CD14-positive monocyte (primary cell): ENCODE results near the gene ROBO1. TPM values are rescaled to one million over a fixed set of nuclear protein-coding genes. Genes with fewer than 3 reads are reported as not detected.

Source experiments
- DNase-seq, 3 donors: peaks; one replicate each; pipeline ENCODE4 v3.0.0-alpha.2; 2011 to 2022
- H2AFZ ChIP-seq: 2 replicates; pipeline ENCODE4 v1.6.0; 2012; ENCODE audit warnings: mild to moderate bottlenecking, low read depth, low read length, inconsistent platforms; ENCODE audit not compliant: insufficient read depth, poor library complexity, severe bottlenecking
- H3K27ac ChIP-seq, 2 donors: 1 replicate in 1 of 2; 2 replicates in 1 of 2; pipeline ENCODE4 v1.5.1; 2012 to 2013; ENCODE audit warnings: low read length in 2 of 2, control low read depth in 1 of 2, inconsistent platforms in 1 of 2, low read depth in 1 of 2, mild to moderate bottlenecking in 1 of 2
- H3K27me3 ChIP-seq, 2 donors: one replicate each; pipeline versions ENCODE4 v1.6.0 to v1.6.1; 2011 to 2013; ENCODE audit warnings: low read length in 2 of 2; ENCODE audit not compliant: control insufficient read depth in 2 of 2, insufficient read depth in 2 of 2
- H3K36me3 ChIP-seq, 2 donors: replicated peaks in 1 of 2; 1 replicate in 1 of 2; 2 replicates in 1 of 2; pipeline versions ENCODE4 v1.5.1 to v1.6.1; 2012 to 2013; ENCODE audit warnings: low read length in 2 of 2, control low read depth in 1 of 2, inconsistent platforms in 1 of 2, mild to moderate bottlenecking in 1 of 2; ENCODE audit not compliant: insufficient read depth in 2 of 2, control insufficient read depth in 1 of 2
- H3K4me1 ChIP-seq, 2 donors: 1 replicate in 1 of 2; 2 replicates in 1 of 2; pipeline versions ENCODE4 v1.5.1 to v1.6.1; 2012 to 2013; ENCODE audit warnings: low read length in 2 of 2, control low read depth in 1 of 2, inconsistent platforms in 1 of 2, mild to moderate bottlenecking in 1 of 2, moderate library complexity in 1 of 2; ENCODE audit not compliant: insufficient read depth in 2 of 2, control insufficient read depth in 1 of 2
- H3K4me2 ChIP-seq: replicated peaks from 2 replicates; pipeline ENCODE3; 2012; ENCODE audit warnings: low read length, moderate library complexity, mild to moderate bottlenecking; ENCODE audit not compliant: poor library complexity, severe bottlenecking; ENCODE audit errors: extremely low read depth
- H3K4me3 ChIP-seq, 3 experiments: fragments of 200-600 bp in 1 of 3; sonication (generic) in 1 of 3; replicated peaks in 1 of 3; 1 replicate in 2 of 3; 2 replicates in 1 of 3; pipeline ENCODE4 v1.5.1; 2011 to 2013; ENCODE audit warnings: low read length in 3 of 3, mild to moderate bottlenecking in 3 of 3, control low read depth in 2 of 3, low read depth in 2 of 3, inconsistent platforms in 1 of 3, moderate library complexity in 1 of 3
- H3K79me2 ChIP-seq: 2 replicates; pipeline ENCODE4 v1.6.0; 2012; ENCODE audit warnings: mild to moderate bottlenecking, control low read depth, inconsistent platforms, low read length, moderate library complexity; ENCODE audit not compliant: insufficient read depth
- H3K9ac ChIP-seq: 2 replicates; pipeline ENCODE4 v1.6.0; 2017; ENCODE audit warnings: low read length, mild to moderate bottlenecking; ENCODE audit not compliant: insufficient read depth, poor library complexity, severe bottlenecking
- H3K9me3 ChIP-seq, 2 donors: replicated peaks in 1 of 2; 1 replicate in 1 of 2; 2 replicates in 1 of 2; pipeline versions ENCODE4 v1.5.1 to v1.6.1; 2012 to 2013; ENCODE audit warnings: low read length in 2 of 2, control low read depth in 1 of 2; ENCODE audit not compliant: control insufficient read depth in 1 of 2, insufficient read depth in 1 of 2
- H4K20me1 ChIP-seq: 2 replicates; pipeline ENCODE4 v1.6.0; 2012; ENCODE audit warnings: mild to moderate bottlenecking, low read length, control low read depth, moderate library complexity; ENCODE audit not compliant: insufficient read depth
- H3K27ac Mint-ChIP-seq, 7 donors: one replicate each; pipeline ENCODE4 v1.8.0; 2020; ENCODE audit warnings: mild to moderate bottlenecking in 7 of 7, mixed read lengths in 7 of 7, moderate library complexity in 6 of 7, inconsistent platforms in 2 of 7
- H3K27me3 Mint-ChIP-seq, 3 donors: one replicate each; pipeline ENCODE4 v1.8.0; 2021 to 2022; ENCODE audit warnings: low read depth in 3 of 3, mild to moderate bottlenecking in 3 of 3, mixed read lengths in 3 of 3, moderate library complexity in 3 of 3, inconsistent platforms in 1 of 3
- H3K36me3 Mint-ChIP-seq, 2 donors: one replicate each; pipeline ENCODE4 v1.8.0; 2020; ENCODE audit warnings: mixed read lengths in 2 of 2, inconsistent platforms in 1 of 2, mild to moderate bottlenecking in 1 of 2
- H3K4me1 Mint-ChIP-seq: one replicate; pipeline ENCODE4 v1.8.0; 2020; ENCODE audit warnings: mild to moderate bottlenecking, mixed read lengths
- H3K4me3 Mint-ChIP-seq, 2 donors: one replicate each; pipeline ENCODE4 v1.8.0; 2020; ENCODE audit warnings: mild to moderate bottlenecking in 2 of 2, mixed read lengths in 2 of 2, moderate library complexity in 1 of 2
- H3K9me3 Mint-ChIP-seq, 7 donors: one replicate each; pipeline ENCODE4 v1.8.0; 2020 to 2022; ENCODE audit warnings: mixed read lengths in 7 of 7, mild to moderate bottlenecking in 6 of 7, moderate library complexity in 6 of 7, inconsistent platforms in 2 of 7
- CTCF ChIP-seq: fragments of 200-600 bp; IDR thresholded peaks from one replicate; pipeline ENCODE4 v1.8.0; 2022; ENCODE audit warnings: antibody characterized with exemption, mild to moderate bottlenecking
- WGBS: methylation state at CpG from one replicate; pipeline ENCODE4 v1.1.5; 2013; ENCODE audit warnings: missing lambda C conversion rate; ENCODE audit not compliant: insufficient coverage; 5-methylcytosine and 5-hydroxymethylcytosine counted together
- intact Hi-C, 2 donors: fragments of 100-400 bp; cut with micrococcal nuclease; formaldehyde crosslinking; loops; one replicate each; pipeline versions ENCODE4 v1.15.0 to v1.15.1; 2023
- polyA plus RNA-seq, 3 donors: library from polyadenylated mRNA; depleted of rRNA in 1 of 3; unstranded in 2 of 3; stranded (reverse) in 1 of 3; fragments of 300-500 nt in 2 of 3; fragments of >200 nt in 1 of 3; fragmentation: Illumina TruSeq in 2 of 3; gene quantifications; 1 replicate in 2 of 3; 2 replicates in 1 of 3; pipeline ENCODE4 v1.2.3, GENCODE V29; 2012 to 2021

Gene ROBO1
- polyA plus RNA-seq, 3 donors: 0.09 to 0.10 TPM; not detected in 1

- no peak overlapping the region for H3K4me3 Mint-ChIP-seq
Observed at GRCh38 chr3:79551997-79552396, 215.8 kb downstream of the ROBO1 start.

GRCh38 chr3:79551321-79551892 lies 216.4 kb downstream of the ROBO1 start:
- Histone ChIP-seq H3K27ac (no peak overlapping the region), H2AFZ (no peak overlapping the region), H3K4me2 (no peak overlapping the region), H4K20me1 (no peaks in the 10 kb centered on the region), H3K27me3 (no peaks in the 10 kb centered on the region), H3K4me3 (no peak overlapping the region), H3K36me3 (no peaks in the 10 kb centered on the region), H3K9ac (no peak overlapping the region), H3K79me2 (no peaks in the 10 kb centered on the region), H3K9me3 (no peaks in the 10 kb centered on the region), H3K4me1 (no peaks in the 10 kb centered on the region)
- WGBS: 80% methylated on average over 2 of the region's 2 CpGs
- Mint-ChIP-seq H3K9me3 (no peaks in the 10 kb centered on the region), H3K4me1 (no peaks in the 10 kb centered on the region), H3K27ac (no peak overlapping the region), H3K27me3 (no peaks in the 10 kb centered on the region), H3K4me3 (no peak overlapping the region), H3K36me3 (no peaks in the 10 kb centered on the region)
- DNase-seq: no peak
- TF ChIP-seq CTCF: no peak
- intact Hi-C loops: no loop called here

More at GRCh38 chr3:79551997-79552396, 215.8 kb downstream of the ROBO1 start:
- Mint-ChIP-seq H3K36me3 (no peaks in the 10 kb centered on the region), H3K27me3 (no peaks in the 10 kb centered on the region), H3K4me1 (no peaks in the 10 kb centered on the region), H3K27ac (no peak overlapping the region), H3K9me3 (no peaks in the 10 kb centered on the region)
- H2AFZ ChIP-seq: no peak overlapping the region
- no peaks in the 10 kb centered on the region for H3K79me2 ChIP-seq
- no peaks in the 10 kb centered on the region for H3K9me3 ChIP-seq
- H3K4me1 ChIP-seq: no peaks in the 10 kb centered on the region
- H3K9ac ChIP-seq: no peak overlapping the region
- no peak overlapping the region for H3K4me3 ChIP-seq
- H3K4me2 ChIP-seq: no peak overlapping the region
- no peaks in the 10 kb centered on the region for H3K27me3 ChIP-seq
- H3K36me3 ChIP-seq: no peaks in the 10 kb centered on the region
- DNase-seq: no peak
- TF ChIP-seq CTCF: no peak
- H4K20me1 ChIP-seq: no peaks in the 10 kb centered on the region
- intact Hi-C loops: no loop called here
- no CpG with 5 or more reads among the region's 4 CpGs for WGBS
- H3K27ac ChIP-seq: no peak overlapping the region
